PFSK-1 (cell line): ENCODE measurements around the gene MT1A.

Source experiments
- POLR2AphosphoS5 ChIP-seq: IDR thresholded peaks from 2 replicates; pipeline ENCODE4 v1.6.1; 2012; ENCODE audit warnings: low read depth, mild to moderate bottlenecking, control low read depth, low read length, moderate library complexity
- REST ChIP-seq, 2 experiments: IDR thresholded peaks; 2 replicates each; pipeline versions ENCODE4 v1.6.1 to v1.8.0; 2011 to 2012; ENCODE audit warnings: low read depth in 2 of 2, low read length in 2 of 2, control low read depth in 1 of 2, inconsistent platforms in 1 of 2, mild to moderate bottlenecking in 1 of 2, moderate library complexity in 1 of 2; ENCODE audit not compliant: insufficient read depth in 1 of 2
- SIN3A ChIP-seq: IDR thresholded peaks from 2 replicates; pipeline ENCODE4 v1.6.1; 2012; ENCODE audit warnings: mild to moderate bottlenecking, low read length, moderate library complexity, borderline replicate concordance; ENCODE audit not compliant: insufficient read depth

- TF ChIP-seq POLR2AphosphoS5 (no peak), REST (IDR thresholded peaks at IDR 0.05; ENCODE audit: insufficient read depth in 1 of 2, low read depth in 2 of 2, low read length in 2 of 2) (no peak), SIN3A (no peak)
These were observed 23.1 kb upstream of the MT1A start for GRCh38 chr16:56615353-56615752.
